Skeletal muscle satellite cell (primary cell): ENCODE measurements around the gene TMUB2.
A peak's percentile ranks its signal among the peaks of the same experiment; 100 is the strongest.

Source experiments
- H3K27me3 ChIP-seq: 2 replicates; pipeline ENCODE4 v1.7.0; 2013; ENCODE audit warnings: low read length; ENCODE audit not compliant: control insufficient read depth, insufficient read depth
- H3K36me3 ChIP-seq: 2 replicates; pipeline ENCODE4 v1.7.0; 2013; ENCODE audit warnings: mild to moderate bottlenecking, control low read depth, low read length; ENCODE audit not compliant: insufficient read depth
- H3K4me1 ChIP-seq: 2 replicates; pipeline ENCODE4 v1.7.0; 2013; ENCODE audit warnings: low read length; ENCODE audit not compliant: control insufficient read depth, insufficient read depth
- H3K4me2 ChIP-seq: 2 replicates; pipeline ENCODE4 v1.7.0; 2013; ENCODE audit warnings: mild to moderate bottlenecking, low read length
- H3K4me3 ChIP-seq: 2 replicates; pipeline ENCODE4 v1.7.0; 2013; ENCODE audit warnings: low read length
- H3K9ac ChIP-seq: 2 replicates; pipeline ENCODE4 v1.7.0; 2013; ENCODE audit warnings: mild to moderate bottlenecking, low read depth, low read length, moderate library complexity
- H3K9me3 ChIP-seq: replicated peaks from 2 replicates; pipeline ENCODE4 v1.7.0; 2013; ENCODE audit warnings: mild to moderate bottlenecking, control low read depth, low read length

The TMUB2 gene

GRCh38 chr17:44217738-44218343 is 31.1 kb downstream of the TMUB2 start:
- Histone ChIP-seq H3K36me3 (peaks cover 45% of the 10 kb centered on the region), H3K27me3 (no peaks in the 10 kb centered on the region), H3K4me3 (peak overlapping the region; percentile 68), H3K9ac (peak overlapping the region; percentile 72), H3K4me1 (peaks cover 25% of the 10 kb centered on the region), H3K4me2 (peak overlapping the region; percentile 97), H3K9me3 (no peaks in the 10 kb centered on the region)

- Histone ChIP-seq H3K4me1 (peaks cover 31% of the 10 kb centered on the region), H3K9me3 (no peaks in the 10 kb centered on the region)
Observed at GRCh38 chr17:44218344-44219107, 31.8 kb downstream of the TMUB2 start.

GRCh38 chr17:44219108-44219615 is 32.4 kb downstream of the TMUB2 start:
- peak overlapping the region; percentile 75 for H3K4me2 ChIP-seq
- no peaks in the 10 kb centered on the region for H3K9me3 ChIP-seq
- peak overlapping the region; percentile 98 for H3K9ac ChIP-seq
- no peaks in the 10 kb centered on the region for H3K27me3 ChIP-seq
- H3K4me3 ChIP-seq = peak overlapping the region; percentile 95
- peaks cover 38% of the 10 kb centered on the region for H3K4me1 ChIP-seq
- peaks cover 33% of the 10 kb centered on the region for H3K36me3 ChIP-seq

More at GRCh38 chr17:44218344-44219107, 31.8 kb downstream of the TMUB2 start:
- Histone ChIP-seq H3K4me3 (peak overlapping the region; percentile 95), H3K27me3 (no peaks in the 10 kb centered on the region), H3K9ac (peak overlapping the region; percentile 98), H3K4me2 (peak overlapping the region; percentile 97), H3K36me3 (peaks cover 40% of the 10 kb centered on the region)

GRCh38 chr17:44219616-44220212 is 32.9 kb downstream of the TMUB2 start, which contains the start of gene UBTF:
Gene UBTF, minus strand, starts transcription at chr17:44219675. Its CDS starts 1,446 bp downstream, at chr17:44218229.
- peaks cover 38% of the 10 kb centered on the region for H3K4me1 ChIP-seq
- peak within 1 kb of the TSS; percentile 95 for H3K4me3 ChIP-seq
- H3K4me2 ChIP-seq = peak within 1 kb of the TSS; percentile 98
- H3K27me3 ChIP-seq = no peaks in the 10 kb centered on the region
- no peaks in the 10 kb centered on the region for H3K9me3 ChIP-seq
- peaks cover 28% of the 10 kb centered on the region for H3K36me3 ChIP-seq
- H3K9ac ChIP-seq = peak within 1 kb of the TSS; percentile 98

- H3K4me1 ChIP-seq = peaks cover 38% of the 10 kb centered on the region
- peak overlapping the region; percentile 95 for H3K4me3 ChIP-seq
- peak overlapping the region; percentile 98 for H3K4me2 ChIP-seq
- peak overlapping the region; percentile 95 for H3K9ac ChIP-seq
- no peaks in the 10 kb centered on the region for H3K9me3 ChIP-seq
- peaks cover 21% of the 10 kb centered on the region for H3K36me3 ChIP-seq
- H3K27me3 ChIP-seq = no peaks in the 10 kb centered on the region
Observed at GRCh38 chr17:44220213-44221083, 33.7 kb downstream of the TMUB2 start.

GRCh38 chr17:44221084-44221861 is 34.5 kb downstream of the TMUB2 start:
- peak overlapping the region; percentile 95 for H3K9ac ChIP-seq
- no peaks in the 10 kb centered on the region for H3K9me3 ChIP-seq
- H3K4me2 ChIP-seq = peak overlapping the region; percentile 98
- H3K36me3 ChIP-seq = peaks cover 12% of the 10 kb centered on the region
- H3K4me3 ChIP-seq = peak overlapping the region; percentile 95
- peaks cover 38% of the 10 kb centered on the region for H3K4me1 ChIP-seq
- no peaks in the 10 kb centered on the region for H3K27me3 ChIP-seq

GRCh38 chr17:44221862-44222111 is 35.0 kb downstream of the TMUB2 start:
- Histone ChIP-seq H3K9me3 (no peaks in the 10 kb centered on the region), H3K4me1 (peaks cover 36% of the 10 kb centered on the region), H3K36me3 (peaks cover 7% of the 10 kb centered on the region), H3K27me3 (no peaks in the 10 kb centered on the region), H3K4me3 (peak overlapping the region; percentile 95), H3K4me2 (peak overlapping the region; percentile 98), H3K9ac (peak overlapping the region; percentile 95)

GRCh38 chr17:44222112-44222869 is 35.5 kb downstream of the TMUB2 start:
- Histone ChIP-seq H3K9ac (peak overlapping the region; percentile 95), H3K4me2 (peak overlapping the region; percentile 98), H3K36me3 (peaks cover 2% of the 10 kb centered on the region), H3K4me3 (peak overlapping the region; percentile 95), H3K4me1 (peaks cover 31% of the 10 kb centered on the region), H3K27me3 (no peaks in the 10 kb centered on the region), H3K9me3 (no peaks in the 10 kb centered on the region)

- Histone ChIP-seq H3K4me1 (peaks cover 22% of the 10 kb centered on the region), H3K4me2 (peak overlapping the region; percentile 98), H3K36me3 (no peaks in the 10 kb centered on the region), H3K27me3 (no peaks in the 10 kb centered on the region), H3K4me3 (no peak overlapping the region), H3K9ac (peak overlapping the region; percentile 95), H3K9me3 (no peaks in the 10 kb centered on the region)
Observed at GRCh38 chr17:44223541-44224071, 36.8 kb downstream of the TMUB2 start.

- no peak overlapping the region for H3K9ac ChIP-seq
- no peaks in the 10 kb centered on the region for H3K9me3 ChIP-seq
- H3K4me1 ChIP-seq = peaks cover 1% of the 10 kb centered on the region
- H3K4me2 ChIP-seq = no peak overlapping the region
- H3K27me3 ChIP-seq = peaks cover 4% of the 10 kb centered on the region
- H3K36me3 ChIP-seq = no peaks in the 10 kb centered on the region
- H3K4me3 ChIP-seq = no peak overlapping the region
Observed at GRCh38 chr17:44229090-44229489, 42.3 kb downstream of the TMUB2 start.
